DOHH2 (cell line): Measurements from ENCODE around the gene MIPOL1.

Experiments used
- EZH2phosphoT487 ChIP-seq: fragments of 200-600 bp; sonication (generic); IDR thresholded peaks from 2 replicates; pipeline ENCODE4 v1.6.1; 2017; ENCODE audit warnings: borderline replicate concordance, mild to moderate bottlenecking, antibody characterized with exemption, low read length, moderate library complexity, mixed read lengths
- TF ChIP-seq, protein P1 (sequence below): fragments of 200-600 bp; sonication (generic); IDR thresholded peaks from one replicate; pipeline ENCODE4 v1.5.1; 2014; ENCODE audit warnings: antibody characterized with exemption, mild to moderate bottlenecking, low read depth, low read length; ENCODE audit not compliant: poor library complexity, severe bottlenecking

DNA sequence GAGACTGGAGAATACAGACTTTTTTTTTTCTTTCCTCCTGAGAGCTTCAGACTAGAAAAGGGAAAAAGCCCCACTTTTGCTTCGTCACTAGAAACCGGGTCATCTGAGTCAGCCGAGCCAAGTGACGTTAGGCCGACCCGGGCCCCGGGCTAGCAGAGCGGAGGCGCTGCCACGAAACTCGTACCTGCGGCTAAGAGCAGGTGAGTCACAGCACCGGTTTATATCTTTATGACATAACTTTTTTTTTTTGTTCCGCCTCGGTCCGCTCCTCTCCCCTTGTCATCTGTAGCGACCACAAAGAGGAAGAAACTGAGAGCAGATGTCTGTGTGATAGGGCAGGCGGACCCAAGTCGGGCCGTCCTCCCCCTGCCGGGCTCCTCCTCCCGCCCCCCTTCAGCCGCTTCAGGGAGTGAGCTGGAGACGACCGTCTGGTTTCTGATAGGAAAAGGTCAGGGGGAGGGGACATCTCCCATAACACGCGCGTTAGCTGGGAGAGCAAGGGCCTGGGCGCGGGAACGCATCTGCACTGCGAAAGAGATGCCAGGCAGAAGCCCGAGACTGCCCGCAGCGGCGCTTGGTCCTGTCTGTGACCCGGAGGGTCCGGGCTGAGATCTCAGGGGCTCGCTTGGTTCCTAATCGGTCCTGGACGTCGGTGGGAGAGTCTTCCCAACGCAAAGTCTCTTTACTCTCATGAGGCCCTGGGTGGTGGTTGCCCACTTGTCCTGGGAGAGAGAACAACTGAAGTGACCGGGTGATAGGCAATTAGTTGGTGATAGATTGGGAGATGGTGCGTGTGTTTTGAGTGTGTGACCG lies 398.3 kb downstream of the MIPOL1 start:
- TF ChIP-seq, protein P1, sequence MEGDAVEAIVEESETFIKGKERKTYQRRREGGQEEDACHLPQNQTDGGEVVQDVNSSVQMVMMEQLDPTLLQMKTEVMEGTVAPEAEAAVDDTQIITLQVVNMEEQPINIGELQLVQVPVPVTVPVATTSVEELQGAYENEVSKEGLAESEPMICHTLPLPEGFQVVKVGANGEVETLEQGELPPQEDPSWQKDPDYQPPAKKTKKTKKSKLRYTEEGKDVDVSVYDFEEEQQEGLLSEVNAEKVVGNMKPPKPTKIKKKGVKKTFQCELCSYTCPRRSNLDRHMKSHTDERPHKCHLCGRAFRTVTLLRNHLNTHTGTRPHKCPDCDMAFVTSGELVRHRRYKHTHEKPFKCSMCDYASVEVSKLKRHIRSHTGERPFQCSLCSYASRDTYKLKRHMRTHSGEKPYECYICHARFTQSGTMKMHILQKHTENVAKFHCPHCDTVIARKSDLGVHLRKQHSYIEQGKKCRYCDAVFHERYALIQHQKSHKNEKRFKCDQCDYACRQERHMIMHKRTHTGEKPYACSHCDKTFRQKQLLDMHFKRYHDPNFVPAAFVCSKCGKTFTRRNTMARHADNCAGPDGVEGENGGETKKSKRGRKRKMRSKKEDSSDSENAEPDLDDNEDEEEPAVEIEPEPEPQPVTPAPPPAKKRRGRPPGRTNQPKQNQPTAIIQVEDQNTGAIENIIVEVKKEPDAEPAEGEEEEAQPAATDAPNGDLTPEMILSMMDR = no peak
- TF ChIP-seq EZH2phosphoT487 = no peak
